Raji (cell line): ENCODE results near the gene CEP135.

ENCODE experiments used
- POLR2A ChIP-seq: IDR thresholded peaks from 2 replicates; pipeline ENCODE4 v1.6.1; 2011; ENCODE audit warnings: low read depth, low read length, control low read depth; ENCODE audit not compliant: insufficient read depth

CEP135 gene

DNA sequence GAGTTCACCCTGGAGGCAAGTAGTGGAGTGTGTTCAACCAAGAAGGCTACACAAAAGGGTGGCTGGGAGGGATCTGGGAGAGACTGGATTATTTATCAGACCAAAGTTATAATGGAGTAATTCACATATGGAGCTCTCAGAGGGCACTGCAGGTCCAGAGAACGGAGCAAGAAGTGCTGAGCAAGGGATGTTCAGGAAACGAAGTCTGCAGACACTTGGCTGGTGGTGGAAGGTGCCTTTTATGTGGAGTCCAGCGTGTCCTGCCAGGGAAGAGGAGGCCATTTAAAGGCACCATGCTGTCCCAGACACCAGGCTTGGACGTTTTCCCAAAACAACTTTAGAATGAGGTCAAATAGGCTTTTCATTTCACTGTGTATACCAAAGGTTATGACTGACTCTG is 130.1 kb downstream of the CEP135 start:
- TF ChIP-seq POLR2A: no peak

DNA sequence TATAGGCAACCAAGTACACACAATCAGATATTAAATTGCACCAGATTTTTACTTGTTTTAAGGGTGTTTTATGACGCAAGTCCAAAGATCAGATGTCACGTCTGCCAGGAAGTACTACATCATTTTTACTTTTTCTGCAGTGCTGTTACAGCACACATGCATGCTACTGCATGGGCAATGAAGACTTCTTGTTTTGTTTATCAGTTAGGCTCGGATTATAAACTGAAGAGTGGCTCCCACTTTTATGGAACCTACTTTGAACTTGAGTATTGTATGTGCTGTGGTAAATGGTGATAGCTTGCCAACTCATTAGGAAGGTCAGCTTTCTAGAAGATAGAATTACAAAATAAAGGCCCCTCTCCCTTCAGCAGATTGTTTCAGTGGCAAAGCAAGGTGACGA is 131.6 kb downstream of the CEP135 start:
- no peak for TF ChIP-seq POLR2A

DNA sequence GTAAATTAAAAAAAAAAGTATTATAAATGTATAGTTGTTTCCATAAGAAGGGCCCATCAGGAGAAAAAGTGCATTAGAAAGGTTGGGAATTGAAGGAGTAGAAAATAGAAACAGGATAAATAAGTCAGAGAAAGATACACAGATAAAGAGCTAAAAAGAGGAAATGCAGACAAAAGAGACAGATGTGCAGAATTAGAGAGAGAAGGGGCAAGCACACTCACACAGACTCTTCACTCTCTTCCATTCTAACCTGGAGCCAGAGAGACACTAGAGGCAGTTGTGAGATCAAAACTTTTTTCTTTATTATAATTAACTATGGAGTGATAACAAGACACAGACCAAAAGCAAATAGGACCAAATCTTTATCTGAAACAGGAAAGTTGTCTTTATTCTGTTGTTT is 134.1 kb downstream of the CEP135 start:
- no peak for TF ChIP-seq POLR2A
